HEK293T (cell line): ENCODE data around the gene TTC28.

ENCODE experiments used
- ARNT ChIP-seq: fragments of 450-650 bp; IDR thresholded peaks from 2 replicates; pipeline ENCODE4 v1.6.1; 2017; ENCODE audit warnings: mild to moderate bottlenecking
- ELF4 ChIP-seq: fragments of 450-650 bp; IDR thresholded peaks from 2 replicates; pipeline ENCODE4 v1.6.1; 2017; ENCODE audit warnings: antibody characterized with exemption
- FOXK2 ChIP-seq: fragments of 450-650 bp; IDR thresholded peaks from 2 replicates; pipeline ENCODE4 v1.6.1; 2016; ENCODE audit warnings: mild to moderate bottlenecking
- HDGF ChIP-seq: fragments of 450-650 bp; IDR thresholded peaks from 2 replicates; pipeline ENCODE4 v1.6.1; 2017; ENCODE audit warnings: antibody characterized with exemption, borderline replicate concordance
- L3MBTL2 ChIP-seq: fragments of 450-650 bp; conservative IDR thresholded peaks from 2 replicates; pipeline ENCODE4 v1.6.1; 2016; ENCODE audit warnings: mild to moderate bottlenecking
- LEF1 ChIP-seq: fragments of 450-650 bp; IDR thresholded peaks from 2 replicates; pipeline ENCODE4 v1.6.1; 2017; ENCODE audit warnings: mild to moderate bottlenecking, borderline replicate concordance
- SUZ12 ChIP-seq: fragments of 450-650 bp; IDR thresholded peaks from 2 replicates; pipeline ENCODE4 v1.6.1; 2016; ENCODE audit warnings: mild to moderate bottlenecking
- TARDBP ChIP-seq: fragments of 450-650 bp; IDR thresholded peaks from 2 replicates; pipeline ENCODE4 v1.6.1; 2016

GRCh38 chr22:27959335-27960090 lies 720.1 kb downstream of the TTC28 start:
- TF ChIP-seq FOXK2 (no peak), HDGF (no peak), TARDBP (no peak), SUZ12 (no peak), L3MBTL2 (no peak), ELF4 (no peak), LEF1 (no peak), ARNT (no peak)
